GM04503 (cell line): Measurements from ENCODE around the gene CLNK.

Source experiments
- DNase-seq: peaks from one replicate; pipeline ENCODE4 v3.0.0-alpha.2; 2012; ENCODE audit warnings: low read depth

Gene CLNK

DNA sequence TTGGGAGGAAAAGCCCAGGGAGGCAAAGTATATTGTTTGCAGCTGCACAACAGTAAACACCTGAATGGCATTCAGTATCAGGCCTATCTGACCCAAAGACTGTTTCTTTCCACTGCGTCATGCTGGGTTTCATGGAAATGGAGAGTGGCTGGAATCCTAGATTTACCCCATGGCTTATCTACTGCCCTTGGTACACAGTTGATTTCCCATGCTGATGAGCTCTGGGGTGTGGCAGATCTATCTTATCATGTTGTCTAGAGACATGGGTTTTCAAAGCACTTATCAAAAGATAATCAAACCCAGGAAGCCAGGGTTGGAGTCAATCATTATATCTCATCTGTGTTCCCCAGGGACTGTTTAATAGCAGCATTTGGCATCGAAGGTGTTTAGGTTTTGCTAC lies 72.1 kb downstream of the CLNK start:
- DNase-seq = no peak

- DNase-seq = peak; percentile 16
These were observed 72.9 kb downstream of the CLNK start for GRCh38 chr4:10611673-10612072.

DNA sequence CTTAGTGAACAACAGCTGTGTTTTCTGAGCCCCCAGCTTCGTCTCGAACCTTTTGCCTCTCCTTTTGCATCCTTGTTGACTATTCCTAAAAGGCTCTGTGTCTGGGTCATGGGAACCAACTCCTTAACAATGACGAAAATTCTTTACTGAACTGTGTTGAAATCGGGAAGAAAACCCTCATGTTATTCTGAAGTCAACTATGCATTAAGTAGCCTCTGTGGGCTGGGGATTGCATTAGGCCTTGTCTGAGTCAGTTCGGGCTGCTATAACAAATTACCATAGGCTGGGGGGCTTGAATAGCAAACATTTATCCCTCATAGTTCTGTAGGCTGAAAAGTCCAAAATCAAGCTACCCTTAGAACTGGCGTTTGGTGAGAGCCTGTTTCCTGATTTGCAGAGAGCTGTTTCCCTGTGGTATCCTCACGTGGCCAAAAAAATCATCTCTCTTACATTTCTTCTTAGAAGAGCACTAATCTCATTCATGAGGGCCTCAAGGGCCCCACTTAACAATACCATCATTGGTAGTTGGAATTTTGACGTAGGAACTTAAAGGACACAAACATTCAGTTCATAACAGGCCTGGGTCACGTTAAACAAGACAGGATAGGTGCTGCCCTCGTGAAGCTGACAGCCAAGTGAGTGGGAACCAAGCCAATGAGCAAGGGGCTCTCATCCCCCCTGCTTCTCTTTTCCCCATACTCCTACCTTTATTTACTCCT lies 75.9 kb downstream of the CLNK start:
- DNase-seq = no peak

GRCh38 chr4:10607206-10607605 lies 77.4 kb downstream of the CLNK start:
- DNase-seq = no peak

DNA sequence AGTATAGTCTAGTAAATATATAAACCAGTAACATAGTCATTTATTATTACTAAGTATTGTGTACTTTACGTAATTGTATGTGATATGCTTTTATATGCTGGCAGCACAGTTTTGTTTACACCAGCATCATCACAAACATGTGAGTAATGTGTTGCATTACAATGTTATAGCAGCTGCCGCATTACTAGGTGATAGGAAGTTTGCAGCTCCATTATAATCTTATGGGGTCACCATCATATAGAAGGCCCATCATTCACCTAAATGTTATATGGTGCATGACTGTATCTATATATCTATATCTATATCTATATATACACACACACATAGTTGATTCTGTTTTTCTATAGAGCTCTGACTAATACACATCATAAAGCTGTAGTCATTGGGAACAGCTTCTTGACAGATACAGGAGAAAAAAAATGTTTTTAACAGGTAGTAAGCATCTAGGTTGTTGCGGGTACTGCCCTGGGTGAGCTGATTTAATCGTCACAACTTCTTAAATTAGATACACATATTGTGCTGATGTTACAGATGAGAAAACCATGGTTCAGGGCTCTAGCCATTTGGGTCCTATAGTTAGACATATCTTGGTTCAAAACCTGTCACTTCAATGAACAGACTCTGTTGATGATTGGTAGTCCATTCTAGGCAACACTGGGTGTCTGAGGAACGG lies 77.9 kb downstream of the CLNK start:
- DNase-seq = no peak

- DNase-seq = no peak
These were observed 78.7 kb downstream of the CLNK start for GRCh38 chr4:10605746-10606482.

DNA sequence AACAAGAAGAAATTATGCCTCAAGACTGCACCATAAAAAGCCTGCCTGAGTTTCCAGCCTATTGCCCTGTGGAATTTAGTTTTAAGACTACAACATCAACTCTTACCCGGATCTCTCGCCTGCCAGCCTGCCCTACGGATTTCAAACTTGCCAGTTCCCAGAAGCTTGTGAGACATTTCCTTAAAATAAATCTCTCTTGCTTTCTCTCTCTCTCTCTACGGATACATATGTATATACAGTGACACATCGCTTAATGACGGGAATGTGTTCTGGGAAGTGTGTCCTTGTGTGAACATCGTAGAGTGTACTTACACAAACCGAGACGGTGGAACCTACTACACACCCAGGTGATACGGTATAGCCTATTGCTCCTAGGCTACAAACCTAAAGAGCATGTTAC lies 79.5 kb downstream of the CLNK start:
- no peak for DNase-seq

GRCh38 chr4:10599574-10599973 lies 85.0 kb downstream of the CLNK start:
- DNase-seq = no peak

DNA sequence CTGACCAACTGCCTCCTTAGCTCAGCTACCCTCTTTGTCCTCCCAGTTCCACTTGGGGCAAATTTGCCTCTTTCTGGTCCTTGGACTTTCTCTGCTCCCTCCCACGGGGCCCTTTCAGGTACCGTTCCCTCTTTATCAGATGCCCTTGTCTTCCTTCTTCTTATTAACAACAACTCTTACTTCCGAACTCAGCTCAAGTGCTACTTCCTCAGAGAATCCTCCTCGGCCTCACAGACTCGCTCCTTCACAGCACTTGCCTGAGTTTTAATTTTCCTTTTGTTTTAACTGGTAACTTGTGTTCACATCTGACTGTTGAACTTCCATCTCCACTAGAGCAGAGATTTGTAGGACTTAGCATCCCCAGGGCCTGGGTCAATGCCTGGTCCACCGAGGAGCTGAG lies 85.7 kb downstream of the CLNK start:
- DNase-seq = no peak

- DNase-seq = no peak
These were observed 87.8 kb downstream of the CLNK start for GRCh38 chr4:10596586-10597290.

GRCh38 chr4:10593130-10593529 lies 91.4 kb downstream of the CLNK start:
- no peak for DNase-seq

DNA sequence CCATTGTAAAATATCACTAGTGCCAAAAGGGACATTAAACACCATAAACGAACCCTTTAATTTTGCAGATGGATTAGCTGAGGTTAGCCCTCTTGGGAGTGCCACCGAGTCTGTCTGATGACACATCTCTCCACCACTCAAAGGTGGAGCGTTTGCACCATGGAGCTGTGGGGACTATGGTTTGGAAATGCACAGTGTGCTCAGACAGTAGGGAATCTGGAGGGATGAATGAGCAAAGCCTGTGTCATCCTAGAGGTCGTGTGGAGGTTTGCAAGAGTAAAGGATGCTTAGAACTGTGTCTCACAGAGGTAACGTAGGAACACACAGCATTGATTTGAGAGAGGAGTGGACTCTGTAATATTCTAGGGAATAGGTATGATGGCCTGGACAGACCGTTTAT lies 93.7 kb downstream of the CLNK start:
- no peak for DNase-seq

GRCh38 chr4:10589799-10590198 lies 94.8 kb downstream of the CLNK start:
- no peak for DNase-seq

DNA sequence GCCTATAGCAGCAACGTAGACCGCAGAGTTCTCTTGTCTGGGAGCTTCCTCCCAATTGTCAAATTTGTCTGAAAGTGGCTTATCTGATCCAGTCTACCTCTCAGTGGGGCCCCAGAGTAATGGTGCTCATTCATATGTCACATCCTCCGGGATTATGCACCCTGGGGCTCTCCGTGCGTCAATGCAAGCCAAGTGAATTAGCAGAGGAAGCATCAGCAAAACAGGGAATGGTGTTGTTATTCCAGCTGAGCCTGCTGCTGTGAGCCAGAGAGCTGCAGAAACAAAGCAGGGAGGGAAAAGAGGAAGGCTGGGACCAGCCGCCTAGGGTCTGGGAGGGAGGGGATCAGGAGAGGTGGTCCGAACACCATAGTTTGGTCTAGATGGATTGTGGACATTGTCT lies 95.2 kb downstream of the CLNK start:
- DNase-seq = no peak

GRCh38 chr4:10587697-10588096 lies 96.9 kb downstream of the CLNK start:
- no peak for DNase-seq

DNA sequence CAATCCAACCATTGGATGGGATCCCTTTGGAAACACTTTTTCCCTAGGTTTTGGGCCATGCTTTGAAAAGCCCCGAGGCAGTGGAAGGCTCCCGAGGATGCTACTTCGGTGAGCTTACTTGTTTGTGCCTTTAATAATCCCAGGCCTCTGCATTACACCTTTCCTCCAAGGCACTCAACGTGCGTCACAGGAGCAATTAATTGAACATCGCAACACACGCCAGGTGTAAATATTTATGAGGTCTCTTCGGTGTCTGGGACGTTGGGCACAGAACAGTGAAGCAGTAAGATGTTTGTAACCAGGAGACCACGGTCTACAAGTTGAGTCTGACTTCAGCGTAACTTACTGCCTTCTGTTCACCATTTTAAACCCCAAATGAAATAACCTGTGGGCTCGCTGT lies 97.3 kb downstream of the CLNK start:
- DNase-seq = no peak

DNA sequence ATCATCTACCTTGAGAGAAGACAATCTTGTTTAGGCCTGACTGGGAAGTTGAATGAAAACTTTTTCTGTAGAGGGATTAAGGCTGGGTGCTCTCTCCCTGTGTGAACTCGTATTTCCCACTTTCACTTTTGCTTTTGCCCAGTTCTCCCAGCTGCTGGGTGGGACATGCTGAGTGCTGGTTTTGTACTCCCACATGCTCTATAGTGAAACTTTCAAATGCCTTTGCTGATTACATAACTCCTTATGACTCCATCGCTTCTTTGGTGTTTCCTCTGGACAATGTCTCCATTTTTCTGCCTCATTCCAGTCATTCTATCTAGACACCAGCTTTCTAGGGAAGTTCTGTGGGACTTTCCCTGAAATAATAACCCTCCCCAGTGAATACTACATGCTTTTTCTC lies 100.5 kb downstream of the CLNK start:
- DNase-seq = peak; percentile 13

DNA sequence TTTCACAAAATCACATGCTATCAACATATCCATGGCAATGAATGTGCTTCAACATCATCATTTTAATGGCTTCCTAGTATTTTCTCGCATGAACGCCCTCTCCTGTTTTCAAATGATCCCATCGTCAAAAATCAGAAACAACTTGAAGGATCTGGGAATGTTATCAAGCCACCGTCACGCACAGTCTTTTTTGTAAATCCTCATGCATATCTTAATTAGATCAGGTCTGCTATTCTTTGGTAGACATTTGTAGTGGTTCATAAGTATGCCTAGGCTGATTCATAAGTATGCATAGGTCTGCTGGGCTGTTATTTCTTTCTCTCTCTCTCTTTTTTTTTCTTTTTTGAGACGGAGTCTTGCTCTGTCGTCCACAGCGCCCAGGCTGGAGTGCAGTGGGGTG lies 101.6 kb downstream of the CLNK start:
- DNase-seq = no peak

GRCh38 chr4:10582059-10582686 lies 102.4 kb downstream of the CLNK start:
- no peak for DNase-seq

GRCh38 chr4:10581022-10581421 lies 103.5 kb downstream of the CLNK start:
- no peak for DNase-seq

GRCh38 chr4:10579648-10580047 lies 104.9 kb downstream of the CLNK start:
- DNase-seq = no peak
